ENCODE data around the gene MTF2.

Gene MTF2

DNA sequence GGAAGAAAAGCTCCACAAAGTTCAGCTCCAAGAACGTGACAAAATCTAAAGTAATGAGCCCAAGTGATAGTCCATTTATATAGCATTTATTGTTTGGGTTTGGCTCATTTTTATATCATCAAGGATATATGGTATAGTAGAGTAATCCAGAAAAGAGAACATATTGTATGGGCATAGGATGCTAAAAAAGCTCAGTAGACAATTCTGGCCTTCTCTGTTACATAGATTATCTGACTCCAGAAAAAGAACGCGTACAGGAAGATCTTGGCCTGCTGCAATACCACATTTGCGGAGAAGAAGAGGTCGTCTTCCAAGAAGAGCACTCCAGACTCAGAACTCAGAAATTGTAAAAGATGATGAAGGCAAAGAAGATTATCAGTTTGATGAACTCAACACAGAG is 57.4 kb downstream of the MTF2 start:
- Histone ChIP-seq H3K36me3 (ENCODE audit: control insufficient read depth in 5 of 5, insufficient read depth in 5 of 5, low read length in 5 of 5) (peaks cover 18 to 43% (median 30%) of the 10 kb centered on the region in 5 donors), H3K4me1 (ENCODE audit: control insufficient read depth in 5 of 5, insufficient read depth in 5 of 5, low read length in 5 of 5) (no peaks in the 10 kb centered on the region), H3K27ac (ENCODE audit: low read depth, low read length) (no peak overlapping the region), H3K27me3 (ENCODE audit: control insufficient read depth in 5 of 5, insufficient read depth in 4 of 5, low read length in 5 of 5) (no peaks in the 10 kb centered on the region), H3K4me3 (ENCODE audit: low read depth in 1 of 5, low read length in 5 of 5) (no peak overlapping the region), H3K9me3 (ENCODE audit: control insufficient read depth in 5 of 5, low read length in 5 of 5) (no peaks in the 10 kb centered on the region), H3K9ac (ENCODE audit: low read length in 5 of 5) (no peak overlapping the region)

DNA sequence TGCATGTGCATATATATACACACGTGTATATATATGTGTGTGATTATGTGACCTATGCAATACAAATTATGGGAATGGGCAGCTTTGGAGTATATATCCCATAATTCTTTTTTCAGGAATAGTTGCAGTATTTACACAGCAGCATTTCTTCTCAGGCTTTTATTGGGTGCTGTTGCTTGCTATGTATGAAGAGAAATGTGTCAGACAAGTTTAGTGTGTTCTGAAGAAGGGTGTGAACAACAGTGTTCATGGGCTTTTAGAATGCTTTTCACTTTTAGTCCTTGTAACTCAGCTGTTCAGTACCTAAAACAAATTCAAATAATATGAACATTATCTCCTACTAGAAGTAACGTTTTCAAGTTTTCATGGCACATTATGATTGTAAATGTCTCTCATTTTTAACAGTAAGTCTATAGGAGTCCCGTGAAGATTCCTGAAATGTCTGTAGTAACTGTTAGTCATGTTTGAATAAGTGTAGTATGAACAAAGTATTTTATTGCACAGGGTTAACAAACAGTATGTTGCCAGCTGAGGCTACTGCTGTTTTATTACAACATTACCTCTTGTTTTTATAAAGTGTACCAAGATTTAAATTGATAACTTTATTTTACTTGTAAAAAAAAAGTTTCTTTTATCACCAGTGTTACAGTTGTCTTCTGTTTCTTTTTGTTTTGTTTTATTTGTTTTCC is 58.7 kb downstream of the MTF2 start:
- Histone ChIP-seq H3K9ac (ENCODE audit: low read length in 5 of 5) (no peak overlapping the region), H3K27ac (ENCODE audit: low read depth, low read length) (no peak overlapping the region), H3K27me3 (ENCODE audit: control insufficient read depth in 5 of 5, insufficient read depth in 4 of 5, low read length in 5 of 5) (no peaks in the 10 kb centered on the region), H3K36me3 (ENCODE audit: control insufficient read depth in 5 of 5, insufficient read depth in 5 of 5, low read length in 5 of 5) (peaks cover 18 to 43% (median 30%) of the 10 kb centered on the region in 5 donors), H3K4me1 (ENCODE audit: control insufficient read depth in 5 of 5, insufficient read depth in 5 of 5, low read length in 5 of 5) (no peaks in the 10 kb centered on the region), H3K4me3 (ENCODE audit: low read depth in 1 of 5, low read length in 5 of 5) (no peak overlapping the region), H3K9me3 (ENCODE audit: control insufficient read depth in 5 of 5, low read length in 5 of 5) (no peaks in the 10 kb centered on the region)

DNA sequence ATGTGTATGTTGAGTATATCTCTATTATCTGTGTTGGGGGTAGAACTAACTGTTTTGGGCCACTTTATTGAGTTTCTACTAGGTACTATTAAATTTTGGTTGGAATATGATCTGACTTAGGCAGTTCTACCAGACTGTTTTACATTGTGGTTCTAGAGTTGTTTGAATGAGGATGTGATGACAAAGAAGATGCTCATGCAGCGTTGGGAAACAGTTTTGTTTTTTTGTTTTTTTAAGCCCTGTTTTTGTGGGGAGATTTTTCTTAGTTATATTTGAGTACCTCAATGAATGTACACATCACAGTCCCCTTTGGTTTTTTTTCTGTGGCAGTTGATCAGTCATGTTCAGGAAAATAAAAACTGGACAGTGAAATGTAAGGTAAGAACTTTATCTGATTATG is 61.0 kb downstream of the MTF2 start:
- H3K36me3 ChIP-seq (ENCODE audit: control insufficient read depth in 5 of 5, insufficient read depth in 5 of 5, low read length in 5 of 5) = peaks cover 11 to 33% (median 22%) of the 10 kb centered on the region in 5 donors
- no peak overlapping the region for H3K27ac ChIP-seq (ENCODE audit: low read depth, low read length)
- H3K9ac ChIP-seq (ENCODE audit: low read length in 5 of 5) = no peak overlapping the region
- no peaks in the 10 kb centered on the region for H3K27me3 ChIP-seq (ENCODE audit: control insufficient read depth in 5 of 5, insufficient read depth in 4 of 5, low read length in 5 of 5)
- H3K9me3 ChIP-seq (ENCODE audit: control insufficient read depth in 5 of 5, low read length in 5 of 5) = no peaks in the 10 kb centered on the region
- no peaks in the 10 kb centered on the region for H3K4me1 ChIP-seq (ENCODE audit: control insufficient read depth in 5 of 5, insufficient read depth in 5 of 5, low read length in 5 of 5)
- no peak overlapping the region for H3K4me3 ChIP-seq (ENCODE audit: low read depth in 1 of 5, low read length in 5 of 5)

DNA sequence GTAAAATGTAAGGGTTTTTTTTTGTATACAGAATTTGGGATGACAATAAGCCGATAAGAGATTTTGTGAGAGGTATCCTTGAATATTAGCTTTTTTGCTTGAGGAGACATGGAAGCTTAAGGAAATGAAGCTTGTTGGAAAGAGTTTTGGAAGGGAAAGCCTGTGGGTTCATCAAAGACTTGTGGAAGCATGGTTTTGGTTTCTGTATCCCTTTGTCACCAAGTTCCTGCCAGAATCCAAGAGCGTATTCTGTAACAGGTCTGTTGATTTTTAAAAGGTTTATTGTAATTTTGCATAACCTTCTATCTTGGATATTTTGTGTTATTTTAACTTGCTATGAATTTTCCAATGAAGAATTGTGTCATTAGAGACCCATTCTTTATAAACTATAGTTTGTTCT is 63.1 kb downstream of the MTF2 start:
- H3K27ac ChIP-seq (ENCODE audit: low read depth, low read length) = no peak overlapping the region
- H3K36me3 ChIP-seq (ENCODE audit: control insufficient read depth in 5 of 5, insufficient read depth in 5 of 5, low read length in 5 of 5) = peaks cover 2 to 20% (median 7%) of the 10 kb centered on the region in 5 donors
- H3K4me3 ChIP-seq (ENCODE audit: low read depth in 1 of 5, low read length in 5 of 5) = no peak overlapping the region
- no peak overlapping the region for H3K9ac ChIP-seq (ENCODE audit: low read length in 5 of 5)
- no peaks in the 10 kb centered on the region for H3K27me3 ChIP-seq (ENCODE audit: control insufficient read depth in 5 of 5, insufficient read depth in 4 of 5, low read length in 5 of 5)
- H3K9me3 ChIP-seq (ENCODE audit: control insufficient read depth in 5 of 5, low read length in 5 of 5) = no peaks in the 10 kb centered on the region
- H3K4me1 ChIP-seq (ENCODE audit: control insufficient read depth in 5 of 5, insufficient read depth in 5 of 5, low read length in 5 of 5) = no peaks in the 10 kb centered on the region

DNA sequence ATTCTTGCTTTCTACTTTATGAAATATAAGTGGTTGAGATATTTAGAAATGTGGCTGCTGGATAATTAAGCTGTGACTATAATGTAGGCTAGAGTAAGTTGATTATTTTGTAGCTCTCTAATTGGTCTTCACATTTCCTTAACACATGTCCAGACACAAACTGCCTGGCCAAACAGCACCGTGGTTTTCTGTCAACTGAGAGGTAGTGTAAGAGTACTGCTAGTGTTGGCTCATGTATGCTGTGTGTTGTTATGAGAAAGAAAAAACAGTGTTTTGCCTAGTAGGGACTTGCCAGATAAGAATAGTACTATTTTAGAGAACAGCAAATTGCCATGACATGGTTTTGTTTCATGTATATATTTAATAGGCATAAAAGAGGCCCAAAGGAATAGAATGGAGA is 64.1 kb downstream of the MTF2 start:
- no peaks in the 10 kb centered on the region for H3K4me1 ChIP-seq (ENCODE audit: control insufficient read depth in 5 of 5, insufficient read depth in 5 of 5, low read length in 5 of 5)
- no peaks in the 10 kb centered on the region for H3K9me3 ChIP-seq (ENCODE audit: control insufficient read depth in 5 of 5, low read length in 5 of 5)
- H3K9ac ChIP-seq (ENCODE audit: low read length in 5 of 5) = no peak overlapping the region
- no peak overlapping the region for H3K27ac ChIP-seq (ENCODE audit: low read depth, low read length)
- no peaks in the 10 kb centered on the region for H3K27me3 ChIP-seq (ENCODE audit: control insufficient read depth in 5 of 5, insufficient read depth in 4 of 5, low read length in 5 of 5)
- H3K4me3 ChIP-seq (ENCODE audit: low read depth in 1 of 5, low read length in 5 of 5) = no peak overlapping the region
- H3K36me3 ChIP-seq (ENCODE audit: control insufficient read depth in 5 of 5, insufficient read depth in 5 of 5, low read length in 5 of 5) = peaks cover 0 to 19% (median 1%) of the 10 kb centered on the region in 5 donors

DNA sequence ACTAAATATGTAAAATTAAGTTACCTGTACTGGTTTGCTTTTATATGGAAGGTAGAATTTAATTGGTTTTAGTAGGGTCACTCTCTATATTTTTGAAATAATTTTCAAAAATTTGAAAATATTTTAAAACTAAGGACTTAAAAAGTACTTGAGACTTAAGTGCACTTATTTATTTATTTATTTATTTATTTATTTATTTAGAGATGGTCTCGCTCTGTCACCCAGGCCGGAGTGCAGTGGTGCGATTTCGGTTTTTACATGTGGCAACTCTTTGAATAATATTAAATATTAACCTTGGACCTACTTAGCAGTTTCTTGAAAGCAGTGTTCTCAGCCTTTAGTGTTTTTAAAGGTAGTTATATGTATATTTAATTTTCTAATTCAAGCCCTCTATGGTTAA is 64.7 kb downstream of the MTF2 start:
- Histone ChIP-seq H3K4me1 (ENCODE audit: control insufficient read depth in 5 of 5, insufficient read depth in 5 of 5, low read length in 5 of 5) (no peaks in the 10 kb centered on the region), H3K36me3 (ENCODE audit: control insufficient read depth in 5 of 5, insufficient read depth in 5 of 5, low read length in 5 of 5) (peaks cover 0 to 20% (median 7%) of the 10 kb centered on the region in 5 donors), H3K27ac (ENCODE audit: low read depth, low read length) (no peak overlapping the region), H3K9ac (ENCODE audit: low read length in 5 of 5) (no peak overlapping the region), H3K27me3 (ENCODE audit: control insufficient read depth in 5 of 5, insufficient read depth in 4 of 5, low read length in 5 of 5) (no peaks in the 10 kb centered on the region), H3K9me3 (ENCODE audit: control insufficient read depth in 5 of 5, low read length in 5 of 5) (no peaks in the 10 kb centered on the region), H3K4me3 (ENCODE audit: low read depth in 1 of 5, low read length in 5 of 5) (no peak overlapping the region)

DNA sequence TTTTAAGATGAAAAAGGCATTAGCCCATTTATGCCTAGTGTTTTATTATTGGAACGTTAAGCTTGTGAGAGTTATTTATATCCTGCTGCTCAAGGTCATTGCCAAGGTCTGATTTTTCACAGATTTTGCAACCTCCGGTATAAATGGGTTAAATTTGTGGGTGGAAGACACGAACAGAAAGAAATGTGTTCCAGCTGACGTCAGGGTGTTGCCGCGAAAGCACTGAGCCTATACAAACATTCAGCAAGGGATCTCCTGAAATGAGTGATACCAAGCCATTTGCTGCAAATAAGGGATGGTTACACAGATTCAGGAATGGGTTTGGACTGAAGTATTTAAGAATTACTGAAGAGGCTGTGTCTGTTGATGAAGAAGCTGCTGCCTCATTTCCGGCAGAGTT is 68.9 kb downstream of the MTF2 start:
- H3K27me3 ChIP-seq (ENCODE audit: control insufficient read depth in 5 of 5, insufficient read depth in 4 of 5, low read length in 5 of 5) = no peaks in the 10 kb centered on the region
- no peak overlapping the region for H3K4me3 ChIP-seq (ENCODE audit: low read depth in 1 of 5, low read length in 5 of 5)
- no peaks in the 10 kb centered on the region for H3K4me1 ChIP-seq (ENCODE audit: control insufficient read depth in 5 of 5, insufficient read depth in 5 of 5, low read length in 5 of 5)
- peaks cover 10 to 50% (median 27%) of the 10 kb centered on the region in 5 donors for H3K36me3 ChIP-seq (ENCODE audit: control insufficient read depth in 5 of 5, insufficient read depth in 5 of 5, low read length in 5 of 5)
- no peak overlapping the region for H3K27ac ChIP-seq (ENCODE audit: low read depth, low read length)
- no peaks in the 10 kb centered on the region for H3K9me3 ChIP-seq (ENCODE audit: control insufficient read depth in 5 of 5, low read length in 5 of 5)
- no peak overlapping the region for H3K9ac ChIP-seq (ENCODE audit: low read length in 5 of 5)

DNA sequence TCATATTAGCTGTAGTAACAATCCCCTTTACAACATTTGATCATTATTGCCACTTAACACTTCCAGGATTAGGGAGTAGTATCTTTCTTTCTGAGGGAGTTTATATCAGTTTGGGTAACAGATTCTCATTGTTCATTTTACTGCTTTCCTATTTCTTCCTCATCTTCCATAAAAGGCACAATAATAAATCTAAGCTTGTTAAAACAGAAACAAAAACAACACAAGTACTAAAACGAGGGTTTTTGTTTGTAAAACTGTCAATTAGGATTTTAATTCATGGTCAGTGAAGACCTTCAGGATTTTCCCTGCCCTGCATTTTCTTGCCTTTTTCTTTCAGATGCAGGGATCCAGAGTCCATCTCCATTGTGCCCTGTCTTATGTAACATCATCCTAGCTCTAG is 71.6 kb downstream of the MTF2 start:
- no peak overlapping the region for H3K4me3 ChIP-seq (ENCODE audit: low read depth in 1 of 5, low read length in 5 of 5)
- peaks cover 16 to 64% (median 53%) of the 10 kb centered on the region in 5 donors for H3K36me3 ChIP-seq (ENCODE audit: control insufficient read depth in 5 of 5, insufficient read depth in 5 of 5, low read length in 5 of 5)
- no peaks in the 10 kb centered on the region for H3K9me3 ChIP-seq (ENCODE audit: control insufficient read depth in 5 of 5, low read length in 5 of 5)
- H3K4me1 ChIP-seq (ENCODE audit: control insufficient read depth in 5 of 5, insufficient read depth in 5 of 5, low read length in 5 of 5) = no peaks in the 10 kb centered on the region
- no peak overlapping the region for H3K9ac ChIP-seq (ENCODE audit: low read length in 5 of 5)
- no peaks in the 10 kb centered on the region for H3K27me3 ChIP-seq (ENCODE audit: control insufficient read depth in 5 of 5, insufficient read depth in 4 of 5, low read length in 5 of 5)
- H3K27ac ChIP-seq (ENCODE audit: low read depth, low read length) = no peak overlapping the region

DNA sequence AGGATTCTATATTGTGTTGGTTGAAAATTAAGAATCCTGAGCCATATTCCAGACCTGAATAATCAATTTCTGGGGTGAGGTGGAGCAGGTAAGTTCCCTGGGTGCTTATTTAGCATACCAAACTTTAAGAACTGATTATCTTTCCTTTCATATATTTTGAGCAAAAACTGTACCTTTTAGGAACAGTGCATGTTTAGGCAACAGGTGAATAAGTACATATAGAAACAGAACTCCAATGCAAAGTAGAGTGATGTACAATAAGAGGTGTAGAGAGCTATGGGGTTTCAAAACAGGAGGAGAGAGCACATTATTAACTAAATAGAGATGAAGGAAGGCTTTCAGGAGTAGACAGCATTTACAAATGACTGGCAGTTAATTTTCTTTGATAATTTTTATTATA is 72.4 kb downstream of the MTF2 start:
- H3K4me3 ChIP-seq (ENCODE audit: low read depth in 1 of 5, low read length in 5 of 5) = no peak overlapping the region
- no peaks in the 10 kb centered on the region for H3K4me1 ChIP-seq (ENCODE audit: control insufficient read depth in 5 of 5, insufficient read depth in 5 of 5, low read length in 5 of 5)
- no peak overlapping the region for H3K27ac ChIP-seq (ENCODE audit: low read depth, low read length)
- no peak overlapping the region for H3K9ac ChIP-seq (ENCODE audit: low read length in 5 of 5)
- peaks cover 20 to 71% (median 60%) of the 10 kb centered on the region in 5 donors for H3K36me3 ChIP-seq (ENCODE audit: control insufficient read depth in 5 of 5, insufficient read depth in 5 of 5, low read length in 5 of 5)
- H3K27me3 ChIP-seq (ENCODE audit: control insufficient read depth in 5 of 5, insufficient read depth in 4 of 5, low read length in 5 of 5) = no peaks in the 10 kb centered on the region
- no peaks in the 10 kb centered on the region for H3K9me3 ChIP-seq (ENCODE audit: control insufficient read depth in 5 of 5, low read length in 5 of 5)

DNA sequence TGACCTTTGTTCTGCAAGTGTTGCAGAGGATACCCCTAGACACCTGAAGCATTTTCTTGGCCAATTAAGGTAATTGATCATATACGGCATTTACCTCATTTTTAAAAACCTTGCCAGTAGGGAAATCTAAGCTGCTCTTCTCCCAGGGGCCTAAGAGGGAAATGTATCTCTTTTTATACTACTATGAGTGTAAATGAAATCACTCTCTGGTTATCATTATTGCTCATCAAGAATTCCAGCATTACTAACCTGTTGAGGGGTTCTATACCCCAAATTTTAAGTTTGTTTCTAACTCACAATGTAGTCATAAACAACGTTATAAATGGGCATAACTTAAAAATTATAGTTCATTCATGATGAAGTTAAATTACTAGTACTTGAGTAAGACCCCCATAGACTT is 73.8 kb downstream of the MTF2 start:
- Histone ChIP-seq H3K27me3 (ENCODE audit: control insufficient read depth in 5 of 5, insufficient read depth in 4 of 5, low read length in 5 of 5) (no peaks in the 10 kb centered on the region), H3K27ac (ENCODE audit: low read depth, low read length) (no peak overlapping the region), H3K9me3 (ENCODE audit: control insufficient read depth in 5 of 5, low read length in 5 of 5) (no peaks in the 10 kb centered on the region), H3K9ac (ENCODE audit: low read length in 5 of 5) (no peak overlapping the region), H3K4me3 (ENCODE audit: low read depth in 1 of 5, low read length in 5 of 5) (no peak overlapping the region), H3K4me1 (ENCODE audit: control insufficient read depth in 5 of 5, insufficient read depth in 5 of 5, low read length in 5 of 5) (no peaks in the 10 kb centered on the region), H3K36me3 (ENCODE audit: control insufficient read depth in 5 of 5, insufficient read depth in 5 of 5, low read length in 5 of 5) (peaks cover 25 to 67% (median 62%) of the 10 kb centered on the region in 5 donors)

Data from subcutaneous abdominal adipose tissue (tissue), 5 donors.